ENCODE results near the gene SLC26A5. TPM values are rescaled to one million over a fixed set of nuclear protein-coding genes. Genes with fewer than 3 reads are reported as not detected.

Gene SLC26A5
- total RNA-seq, 2 donors from 2014 or later, result not detected

Other genes with a start within 250 kb of the SLC26A5 start
- gene PMPCB, start 148.8 kb downstream of the SLC26A5 start, total RNA-seq, result 10 to 100 TPM; 73.9 to 80.8 TPM
- gene DNAJC2, start 101.4 kb downstream of the SLC26A5 start, total RNA-seq, result 10 to 100 TPM; 56.1 to 65.3 TPM
- 10 to 100 TPM; 77.4 to 91.1 TPM for gene PSMC2, start 98.6 kb downstream of the SLC26A5 start, total RNA-seq